Thyroid gland (tissue), 4 donors: ENCODE data around the gene RBM39. TPM values are rescaled to one million over a fixed set of nuclear protein-coding genes. Genes with fewer than 3 reads are reported as not detected.
"Not testable (repeated sequence)": the region's sequence is repeated elsewhere in the genome, so short reads cannot be mapped to it uniquely, and the experiment has no call there.

Experiments
- DNase-seq, 2 donors: peaks; one replicate each; pipeline ENCODE4 v3.0.0-alpha.2; 2019
- H3K27ac ChIP-seq, 3 donors: fragments of 200-600 bp; sonication (generic); 1 replicate in 2 of 3; 2 replicates in 1 of 3; pipeline ENCODE4 v1.5.1; 2016 to 2019; ENCODE audit warnings: mild to moderate bottlenecking in 1 of 3, moderate library complexity in 1 of 3
- H3K27me3 ChIP-seq: fragments of 200-600 bp; sonication (generic); one replicate; pipeline ENCODE4 v1.5.1; 2019
- H3K36me3 ChIP-seq, 2 donors: fragments of 200-600 bp; sonication (generic); one replicate each; pipeline ENCODE4 v1.5.1; 2016 to 2019
- H3K4me1 ChIP-seq, 2 donors: fragments of 200-600 bp; sonication (generic); one replicate each; pipeline ENCODE4 v1.5.1; 2017 to 2019
- H3K4me3 ChIP-seq, 3 donors: fragments of 200-600 bp; sonication (generic); replicated peaks in 1 of 3; 1 replicate in 2 of 3; 2 replicates in 1 of 3; pipeline ENCODE4 v1.5.1; 2016; ENCODE audit warnings: mild to moderate bottlenecking in 1 of 3
- H3K9me3 ChIP-seq: fragments of 200-600 bp; sonication (generic); one replicate; pipeline ENCODE4 v1.5.1; 2017
- CTCF ChIP-seq, 6 experiments: fragments of 200-600 bp in 3 of 6; fragments of 450-650 bp in 3 of 6; sonication (generic) in 3 of 6; IDR thresholded peaks; one replicate each; pipeline ENCODE4 v1.5.1; 2016 to 2019; ENCODE audit warnings: antibody characterized with exemption in 6 of 6, mild to moderate bottlenecking in 2 of 6, inconsistent platforms in 1 of 6, moderate library complexity in 1 of 6
- POLR2A ChIP-seq, 2 donors: fragments of 450-650 bp; IDR thresholded peaks; one replicate each; pipeline ENCODE4 v1.6.1; 2017; ENCODE audit warnings: antibody characterized with exemption in 2 of 2, mild to moderate bottlenecking in 2 of 2, moderate library complexity in 1 of 2
- WGBS, 2 donors: methylation state at CpG; one replicate each; pipeline ENCODE4 v1.1.5; 2017; 5-methylcytosine and 5-hydroxymethylcytosine counted together
- intact Hi-C: fragments of 100-400 bp; cut with DNase I; formaldehyde crosslinking; loops from one replicate; pipeline ENCODE4 v1.15.1; 2023
- total RNA-seq, 4 donors: library from RNA; depleted of rRNA; stranded (reverse); fragments of >200 nt; gene quantifications; one replicate each; pipeline ENCODE4 v1.2.3, GENCODE V29; 2016

Gene RBM39
- total RNA-seq = 100 to 1,000 TPM; 315 to 475 (median 368) TPM

- H3K9me3 ChIP-seq = no peaks in the 10 kb centered on the region
- intact Hi-C loops = loop anchor here (5.0 to 10.0 kb wide), 2 partner anchors 143 to 210 kb away; partner anchors contain the start of gene SCAND1
- TF ChIP-seq CTCF (IDR thresholded peaks at IDR 0.05) (peak in 4 of 6 experiments; percentile 6 to 45 (median 41)), POLR2A (IDR thresholded peaks at IDR 0.05) (peak; percentile 96 to 99)
- peak within 1 kb of the TSS; percentile 66 to 96 (median 92) for H3K4me3 ChIP-seq
- H3K4me1 ChIP-seq = peaks cover 24 to 26% of the 10 kb centered on the region in 2 donors
- peak; percentile 100 for DNase-seq
- H3K27me3 ChIP-seq = no peaks in the 10 kb centered on the region
- WGBS, 2 donors = 0 to 1% methylated on average over 45 to 57 of the region's 66 CpGs
- peak within 1 kb of the TSS; percentile 100 for H3K27ac ChIP-seq
- peaks cover 27 to 34% of the 10 kb centered on the region in 2 donors for H3K36me3 ChIP-seq
These were observed at the start of gene RBM39 for GRCh38 chr20:35741892-35742740. TSS of gene RBM39 (minus strand) at chr20:35742260. CDS start at chr20:35740874, 1,386 bp downstream.

- no peaks in the 10 kb centered on the region for H3K27me3 ChIP-seq
- intact Hi-C loops = no loop called here
- H3K4me3 ChIP-seq = no peak overlapping the region
- no peak overlapping the region for H3K27ac ChIP-seq
- H3K4me1 ChIP-seq = peaks cover 0 to 5% of the 10 kb centered on the region in 2 donors
- H3K36me3 ChIP-seq = no peaks in the 10 kb centered on the region
- WGBS, 2 donors = 69 to 81% methylated on average over 3 of the region's 3 CpGs
- no peaks in the 10 kb centered on the region for H3K9me3 ChIP-seq
- no peak for TF ChIP-seq POLR2A (IDR thresholded peaks at IDR 0.05)
- no peak for TF ChIP-seq CTCF (IDR thresholded peaks at IDR 0.05)
- DNase-seq = no peak
These were observed 49.8 kb upstream of the RBM39 start for GRCh38 chr20:35791821-35792220.

- Histone ChIP-seq H3K27ac (no peak overlapping the region), H3K4me3 (no peak overlapping the region), H3K4me1 (peaks cover 0 to 5% of the 10 kb centered on the region in 2 donors), H3K36me3 (no peaks in the 10 kb centered on the region), H3K27me3 (no peaks in the 10 kb centered on the region), H3K9me3 (no peaks in the 10 kb centered on the region)
- intact Hi-C loops = no loop called here
- no peak for TF ChIP-seq POLR2A (IDR thresholded peaks at IDR 0.05)
- 98 to 99% methylated on average over 5 of the region's 5 CpGs for WGBS, 2 donors
- no peak for DNase-seq
These were observed 49.0 kb upstream of the RBM39 start for GRCh38 chr20:35791097-35791496.

GRCh38 chr20:35788796-35789195 lies 46.7 kb upstream of the RBM39 start:
- Histone ChIP-seq H3K36me3 (no peaks in the 10 kb centered on the region), H3K27ac (no peak overlapping the region), H3K9me3 (no peaks in the 10 kb centered on the region), H3K27me3 (no peaks in the 10 kb centered on the region), H3K4me3 (no peak overlapping the region), H3K4me1 (peaks cover 0 to 5% of the 10 kb centered on the region in 2 donors)
- intact Hi-C loops = no loop called here
- TF ChIP-seq CTCF (IDR thresholded peaks at IDR 0.05) = no peak
- no peak for TF ChIP-seq POLR2A (IDR thresholded peaks at IDR 0.05)
- no peak for DNase-seq
- 96 to 100% methylated on average over 4 of the region's 4 CpGs for WGBS, 2 donors

- H3K4me3 ChIP-seq, DNase-seq, H3K27ac ChIP-seq, H3K4me1 ChIP-seq, H3K9me3 ChIP-seq, H3K36me3 ChIP-seq, H3K27me3 ChIP-seq, intact Hi-C loops: not testable (repeated sequence)
- WGBS, 2 donors = 95 to 100% methylated on average over 4 of the region's 4 CpGs
These were observed 43.5 kb upstream of the RBM39 start for GRCh38 chr20:35785541-35785940.

- H3K36me3 ChIP-seq, H3K27ac ChIP-seq, H3K4me3 ChIP-seq, H3K4me1 ChIP-seq, H3K27me3 ChIP-seq, H3K9me3 ChIP-seq, DNase-seq, intact Hi-C loops: not testable (repeated sequence)
- 97 to 98% methylated on average over 12 of the region's 12 CpGs for WGBS, 2 donors
These were observed 41.8 kb upstream of the RBM39 start for GRCh38 chr20:35783811-35784210.
